GM12878 (cell line): ENCODE results near the gene CYP20A1. TPM values are rescaled to one million over a fixed set of nuclear protein-coding genes. Genes with fewer than 3 reads are reported as not detected.

Experiments used
- ATAC-seq: fragments of 200-7000 bp; cut with Tn5 transposase; 3 replicates; pipeline ENCODE4 v1.9.1; 2020; ENCODE audit warnings: mild to moderate bottlenecking, moderate library complexity
- BruUV-seq: library from RNA; stranded (reverse); fragments of 400-500 nt; replicated peaks from 2 replicates; lab custom pipeline; 2021; lab: Mats Ljungman, UMichigan
- CTCF ChIA-PET: fragments of 300-600 bp; sonication (Branson Sonifier 250); formaldehyde crosslinking; extraction: SDS; loops from one replicate; lab custom pipeline; 2021; ENCODE audit warnings: inconsistent platforms; lab: Yijun Ruan, JAX
- POLR2A ChIA-PET: fragments of 350-600 bp; formaldehyde crosslinking; extraction: SDS; loops from one replicate; lab custom pipeline; 2021; ENCODE audit warnings: inconsistent platforms; lab: Charles Lee
- RAD21 ChIA-PET: fragments of 300-600 bp; sonication (Branson Sonifier 250); formaldehyde crosslinking; loops from one replicate; lab custom pipeline; 2023; ENCODE audit warnings: antibody characterized with exemption; ENCODE audit not compliant: unreplicated experiment; lab: Charles Lee
- SMC1A ChIA-PET: fragments of 300-600 bp; sonication (Branson Sonifier 250); formaldehyde crosslinking; loops from one replicate; lab custom pipeline; 2023; ENCODE audit not compliant: unreplicated experiment, uncharacterized antibody; lab: Charles Lee
- DNase-seq: peaks from one replicate; pipeline ENCODE4 v3.0.0-alpha.2; 2011; ENCODE audit warnings: low read depth, low spot score
- FAIRE-seq: peaks from 3 replicates; lab custom pipeline; 2011; peaks lifted over from hg19 to GRCh38; lab: Jason Lieb, UNC
- H2AFZ ChIP-seq: 2 replicates; pipeline ENCODE4 v1.6.0; 2011; ENCODE audit warnings: low read depth, low read length, control low read depth; ENCODE audit not compliant: control insufficient read depth
- H3K27ac ChIP-seq: 2 replicates; pipeline ENCODE4 v1.5.1; 2011; ENCODE audit warnings: control low read depth; ENCODE audit not compliant: control insufficient read depth, insufficient read depth
- H3K27me3 ChIP-seq, 2 experiments: replicated peaks in 1 of 2; 2 replicates each; pipeline versions ENCODE4 v1.6.0 to v1.6.1; 2011; ENCODE audit warnings: low read length in 1 of 2; ENCODE audit not compliant: control insufficient read depth in 2 of 2, insufficient read depth in 2 of 2
- H3K36me3 ChIP-seq, 2 experiments: 2 replicates each; pipeline ENCODE4 v1.5.1; 2011; ENCODE audit warnings: low read length in 1 of 2; ENCODE audit not compliant: control insufficient read depth in 2 of 2, insufficient read depth in 2 of 2
- H3K4me1 ChIP-seq: 2 replicates; pipeline ENCODE4 v1.6.1; 2011; ENCODE audit warnings: mild to moderate bottlenecking, low read length, moderate library complexity, mixed read lengths; ENCODE audit not compliant: control insufficient read depth, insufficient read depth
- H3K4me2 ChIP-seq: 2 replicates; pipeline ENCODE4 v1.6.0; 2011; ENCODE audit warnings: control low read depth; ENCODE audit not compliant: control insufficient read depth, insufficient read depth
- H3K4me3 ChIP-seq: fragments of 200-600 bp; sonication (generic); 2 replicates; pipeline ENCODE4 v1.5.1; 2016
- H3K79me2 ChIP-seq: 2 replicates; pipeline ENCODE4 v1.6.0; 2011; ENCODE audit warnings: low read length; ENCODE audit not compliant: control insufficient read depth, insufficient read depth
- H3K9ac ChIP-seq: 2 replicates; pipeline ENCODE4 v1.8.0; 2011; ENCODE audit warnings: low read length, control low read depth, mixed read lengths; ENCODE audit not compliant: control insufficient read depth, insufficient read depth
- H3K9me3 ChIP-seq: replicated peaks from 3 replicates; pipeline ENCODE4 v1.5.1; 2011; ENCODE audit warnings: mild to moderate bottlenecking, low read length; ENCODE audit not compliant: control insufficient read depth, insufficient read depth
- H4K20me1 ChIP-seq: 2 replicates; pipeline ENCODE4 v1.6.0; 2011; ENCODE audit not compliant: control insufficient read depth, insufficient read depth
- CEBPB ChIP-seq, 2 experiments: fragments of 150-350 bp in 1 of 2; IDR thresholded peaks; 2 replicates each; pipeline ENCODE4 v1.6.1; 2012 to 2014; ENCODE audit warnings: low read depth in 2 of 2, low read length in 2 of 2, borderline replicate concordance in 1 of 2, inconsistent platforms in 1 of 2
- KLF5 ChIP-seq: fragments of 450-650 bp; IDR thresholded peaks from 2 replicates; pipeline ENCODE4 v1.6.1; 2014; ENCODE audit warnings: mild to moderate bottlenecking; ENCODE audit not compliant: partially characterized antibody
- NBN ChIP-seq: fragments of 450-650 bp; IDR thresholded peaks from 2 replicates; pipeline ENCODE4 v1.6.1; 2016
- PBX3 ChIP-seq: IDR thresholded peaks from 2 replicates; pipeline ENCODE4 v1.6.1; 2011; ENCODE audit warnings: mild to moderate bottlenecking, low read depth, low read length, moderate library complexity; ENCODE audit not compliant: insufficient replicate concordance
- RUNX3 ChIP-seq: IDR thresholded peaks from 2 replicates; pipeline ENCODE4 v1.6.1; 2012; ENCODE audit warnings: low read length, inconsistent platforms
- SREBF1 ChIP-seq: IDR thresholded peaks from 2 replicates; pipeline ENCODE4 v1.6.1; 2012; ENCODE audit warnings: mild to moderate bottlenecking, low read length
- SUPT20H ChIP-seq: IDR thresholded peaks from 2 replicates; pipeline ENCODE4 v1.6.1; 2011; ENCODE audit warnings: low read depth, mild to moderate bottlenecking, low read length, moderate library complexity, borderline replicate concordance; ENCODE audit not compliant: control insufficient read depth
- ZNF207 ChIP-seq: fragments of 450-650 bp; IDR thresholded peaks from 2 replicates; pipeline ENCODE4 v1.6.1; 2014; ENCODE audit warnings: antibody characterized with exemption, mild to moderate bottlenecking, borderline replicate concordance
- WGBS: methylation state at CpG from one replicate; pipeline ENCODE4 v1.1.6; 2016; ENCODE audit warnings: low lambda C conversion rate; ENCODE audit not compliant: insufficient replicate concordance, insufficient coverage; ENCODE audit errors: missing lambda C conversion rate; 5-methylcytosine and 5-hydroxymethylcytosine counted together
- in situ Hi-C: fragments of 300-500 bp; cut with MboI; formaldehyde crosslinking; loops from 9 replicates; pipeline ENCODE4 v1.14.3; 2018; ENCODE audit warnings: mixed read lengths
- intact Hi-C: fragments of 100-400 bp; cut with micrococcal nuclease; formaldehyde crosslinking; loops from one replicate; pipeline ENCODE4 v1.14.2; 2022; ENCODE audit not compliant: unreplicated experiment
- polyA plus RNA-seq, 11 experiments: library from polyadenylated mRNA; depleted of rRNA in 4 of 11; unstranded in 6 of 11; stranded (reverse) in 5 of 11; fragments of >200 nt; fragmentation: Nextera tagmentation in 4 of 11; fragmentation: Illumina TruSeq in 1 of 11; extraction: Ambion mirVana in 4 of 11; extraction: Trizol in 1 of 11; gene quantifications; 1 replicate in 1 of 11; 2 replicates in 10 of 11; pipeline versions ENCODE4 v1.2.1 to v1.2.3, GENCODE V29; 2011 to 2016; ENCODE audit warnings: inconsistent platforms in 2 of 11, missing spikeins in 2 of 11, low read depth in 1 of 11
- total RNA-seq, 4 experiments: library from RNA; depleted of rRNA in 3 of 4; stranded (reverse); fragments of >200 nt in 3 of 4; fragmentation: Illumina TruSeq in 1 of 4; extraction: Trizol in 1 of 4; gene quantifications; 2 replicates each; pipeline versions ENCODE4 v1.2.1 to v1.2.3, GENCODE V29; 2013 to 2021

Gene CYP20A1
- total and polyA plus RNA-seq, 10 of the 15 experiments (the other 5 are each of a cell fraction or from before 2014, with no cell fraction given), result 8.3 to 19.1 (median 12.9) TPM

GRCh38 chr2:203280428-203281064, 41.7 kb downstream of the CYP20A1 start:
- Histone ChIP-seq H3K79me2 (no peaks in the 10 kb centered on the region), H3K4me3 (no peak overlapping the region), H3K9me3 (no peaks in the 10 kb centered on the region), H3K36me3 (peaks cover 5 to 8% of the 10 kb centered on the region in 2 experiments), H3K4me2 (no peak overlapping the region), H4K20me1 (no peaks in the 10 kb centered on the region), H2AFZ (no peak overlapping the region), H3K27ac (no peak overlapping the region), H3K4me1 (no peaks in the 10 kb centered on the region), H3K27me3 (no peaks in the 10 kb centered on the region), H3K9ac (no peak overlapping the region)
- ATAC-seq (no peak), FAIRE-seq (no peak), DNase-seq (no peak)
- RAD21 ChIA-PET, result interaction anchor here (1.2 kb wide), 1 partner anchor 16 kb away, joined by 6 read pairs; no protein-coding TSS in a partner anchor
- intact Hi-C loops (no loop called here), in situ Hi-C loops (no loop called here)
- TF ChIP-seq PBX3 (no peak), ZNF207 (no peak), RUNX3 (no peak), NBN (no peak), KLF5 (no peak), SUPT20H (no peak), CEBPB (IDR thresholded peaks at IDR 0.05; ENCODE audit: borderline replicate concordance in 1 of 2, low read depth in 2 of 2, low read length in 2 of 2) (no peak), SREBF1 (no peak)
- CTCF ChIA-PET, result interaction anchor here (0.9 kb wide), 1 partner anchor 10 kb away, joined by 3 read pairs; no protein-coding TSS in a partner anchor
- POLR2A ChIA-PET, result no interaction called here
- SMC1A ChIA-PET, result no interaction called here
- no TSS peak for BruUV-seq
- WGBS, result over 99% methylated on average over 6 of the region's 6 CpGs
